GM23338 (cell line): Measurements from ENCODE around the gene SLC26A1. TPM values are rescaled to one million over a fixed set of nuclear protein-coding genes. Genes with fewer than 3 reads are reported as not detected.

Experiments used
- ATAC-seq: fragments of 200-7000 bp; cut with Tn5 transposase; 3 replicates; pipeline ENCODE4 v1.9.1; 2020
- DNase-seq: peaks from one replicate; pipeline ENCODE4 v3.0.0-alpha.2; 2015; ENCODE audit warnings: low spot score
- H2AFZ ChIP-seq: fragments of 200-600 bp; sonication (generic); 2 replicates; pipeline ENCODE4 v1.8.0; 2016; ENCODE audit warnings: antibody characterized with exemption, mild to moderate bottlenecking, moderate library complexity
- H3F3A ChIP-seq: fragments of 200-600 bp; sonication (generic); replicated peaks from 2 replicates; pipeline ENCODE4 v1.8.0; 2017; ENCODE audit warnings: antibody characterized with exemption, mixed run types, low read depth
- H3K27ac ChIP-seq: fragments of 200-600 bp; sonication (generic); 2 replicates; pipeline ENCODE4 v1.6.1; 2016; ENCODE audit warnings: low read depth
- H3K27me3 ChIP-seq: fragments of 200-600 bp; sonication (generic); 2 replicates; pipeline ENCODE4 v1.8.0; 2016; ENCODE audit warnings: mild to moderate bottlenecking, mixed run types, moderate library complexity; ENCODE audit not compliant: insufficient read depth
- H3K36me3 ChIP-seq: fragments of 200-600 bp; sonication (generic); 2 replicates; pipeline ENCODE4 v1.8.0; 2016; ENCODE audit warnings: mild to moderate bottlenecking; ENCODE audit not compliant: insufficient read depth
- H3K4me1 ChIP-seq: fragments of 200-600 bp; sonication (generic); 2 replicates; pipeline ENCODE4 v1.8.0; 2016; ENCODE audit warnings: mild to moderate bottlenecking, moderate library complexity; ENCODE audit not compliant: insufficient read depth
- H3K4me2 ChIP-seq: fragments of 200-600 bp; sonication (generic); 2 replicates; pipeline ENCODE4 v1.7.1; 2017; ENCODE audit warnings: mixed run types
- H3K4me3 ChIP-seq: fragments of 200-600 bp; sonication (generic); 2 replicates; pipeline ENCODE4 v1.6.1; 2016; ENCODE audit warnings: mixed run types
- H3K79me2 ChIP-seq: fragments of 200-600 bp; sonication (generic); replicated peaks from 2 replicates; pipeline ENCODE4 v1.8.0; 2017; ENCODE audit warnings: mild to moderate bottlenecking; ENCODE audit not compliant: insufficient read depth
- H3K9me2 ChIP-seq: fragments of 200-600 bp; sonication (generic); 2 replicates; pipeline ENCODE4 v1.8.0; 2017; ENCODE audit not compliant: insufficient read depth
- H4K20me1 ChIP-seq: fragments of 200-600 bp; sonication (generic); replicated peaks from 2 replicates; pipeline ENCODE4 v1.8.0; 2017; ENCODE audit warnings: mild to moderate bottlenecking; ENCODE audit not compliant: insufficient read depth
- H3K27ac Mint-ChIP-seq: 2 replicates; pipeline ENCODE4 v1.8.0; 2020; ENCODE audit warnings: inconsistent platforms, mild to moderate bottlenecking, moderate library complexity, mixed read lengths
- H3K27me3 Mint-ChIP-seq: 3 replicates; pipeline ENCODE4 v1.8.0; 2022; ENCODE audit warnings: low read depth, mild to moderate bottlenecking, moderate library complexity, mixed read lengths, inconsistent platforms; ENCODE audit not compliant: insufficient read depth, poor library complexity
- H3K36me3 Mint-ChIP-seq: 3 replicates; pipeline ENCODE4 v1.8.0; 2021; ENCODE audit warnings: low read depth, mild to moderate bottlenecking, inconsistent platforms, moderate library complexity, mixed read lengths
- H3K4me1 Mint-ChIP-seq: 3 replicates; pipeline ENCODE4 v1.8.0; 2020; ENCODE audit warnings: mild to moderate bottlenecking, inconsistent platforms, mixed read lengths
- H3K4me3 Mint-ChIP-seq: 3 replicates; pipeline ENCODE4 v1.8.0; 2021; ENCODE audit warnings: moderate library complexity, mild to moderate bottlenecking, inconsistent platforms, mixed read lengths
- H3K9me3 Mint-ChIP-seq: 3 replicates; pipeline ENCODE4 v1.8.0; 2020; ENCODE audit warnings: moderate library complexity, mild to moderate bottlenecking, inconsistent platforms, mixed read lengths
- CREB1 ChIP-seq: fragments of 250-450 bp; sonication (Bioruptor Pico); IDR thresholded peaks from 2 replicates; pipeline ENCODE4 v1.5.0; 2020; ENCODE audit warnings: low read depth, mild to moderate bottlenecking, moderate library complexity
- CTCF ChIP-seq, 2 experiments: fragments of 200-600 bp in 1 of 2; sonication (generic) in 1 of 2; conservative IDR thresholded peaks; 2 replicates each; pipeline versions ENCODE4 v1.5.1 to v1.6.1; 2016 to 2017; ENCODE audit warnings: antibody characterized with exemption in 2 of 2, low read depth in 2 of 2, mild to moderate bottlenecking in 2 of 2, moderate library complexity in 1 of 2
- ETS1 ChIP-seq: IDR thresholded peaks from 2 replicates; pipeline ENCODE4 v1.6.1; 2016; ENCODE audit warnings: antibody characterized with exemption
- EZH2 ChIP-seq: fragments of 200-600 bp; sonication (generic); IDR thresholded peaks from one replicate; pipeline ENCODE4 v1.8.0; 2017; ENCODE audit warnings: antibody characterized with exemption, mild to moderate bottlenecking, low read depth; ENCODE audit not compliant: unreplicated experiment
- EZH2phosphoT487 ChIP-seq: fragments of 200-600 bp; sonication (generic); IDR thresholded peaks from one replicate; pipeline ENCODE4 v1.8.1; 2018; ENCODE audit warnings: antibody characterized with exemption; ENCODE audit not compliant: unreplicated experiment
- JUNB ChIP-seq: IDR thresholded peaks from one replicate; pipeline ENCODE4 v1.6.1; 2016; ENCODE audit warnings: antibody characterized with exemption; ENCODE audit not compliant: unreplicated experiment
- NANOG ChIP-seq: IDR thresholded peaks from 2 replicates; pipeline ENCODE4 v1.6.1; 2016; ENCODE audit warnings: antibody characterized with exemption, borderline replicate concordance
- POLR2AphosphoS5 ChIP-seq: IDR thresholded peaks from 2 replicates; pipeline ENCODE4 v1.6.1; 2016; ENCODE audit warnings: antibody characterized with exemption, low read depth
- REST ChIP-seq: IDR thresholded peaks from one replicate; pipeline ENCODE4 v1.6.1; 2018; ENCODE audit warnings: antibody characterized with exemption; ENCODE audit not compliant: unreplicated experiment
- STAT1 ChIP-seq: IDR thresholded peaks from one replicate; pipeline ENCODE4 v1.6.1; 2016; ENCODE audit warnings: antibody characterized with exemption; ENCODE audit not compliant: unreplicated experiment
- ZNF114 ChIP-seq: fragments of 250-450 bp; sonication (Bioruptor Pico); IDR thresholded peaks from 2 replicates; pipeline ENCODE4 v1.5.0; 2020; ENCODE audit warnings: mild to moderate bottlenecking, moderate library complexity
- ZNF331 ChIP-seq: fragments of 250-450 bp; sonication (Bioruptor Pico); IDR thresholded peaks from 2 replicates; pipeline ENCODE4 v1.5.0; 2020; ENCODE audit warnings: low read depth, mild to moderate bottlenecking, moderate library complexity
- polyA plus RNA-seq: library from polyadenylated mRNA; unstranded; fragments of >200 nt; fragmentation: Nextera tagmentation; extraction: Ambion mirVana; gene quantifications from 2 replicates; pipeline ENCODE4 v1.2.1, GENCODE V29; 2016
- total RNA-seq: library from RNA; depleted of rRNA; stranded (reverse); fragments of >200 nt; shearing (Covaris generic); gene quantifications from 2 replicates; pipeline ENCODE4 v1.2.3, GENCODE V29; 2014
- TF ChIP-seq, protein P1 (sequence below): fragments of 250-450 bp; sonication (Bioruptor Pico); IDR thresholded peaks from 2 replicates; pipeline ENCODE4 v1.5.0; 2020; ENCODE audit warnings: mild to moderate bottlenecking, moderate library complexity

Gene SLC26A1
- total and polyA plus RNA-seq, 2 experiments from 2014 or later: 0.10 to 0.27 TPM

GRCh38 chr4:1000686-1001260 lies 7.6 kb upstream of the SLC26A1 start:
- TF ChIP-seq, protein P1, sequence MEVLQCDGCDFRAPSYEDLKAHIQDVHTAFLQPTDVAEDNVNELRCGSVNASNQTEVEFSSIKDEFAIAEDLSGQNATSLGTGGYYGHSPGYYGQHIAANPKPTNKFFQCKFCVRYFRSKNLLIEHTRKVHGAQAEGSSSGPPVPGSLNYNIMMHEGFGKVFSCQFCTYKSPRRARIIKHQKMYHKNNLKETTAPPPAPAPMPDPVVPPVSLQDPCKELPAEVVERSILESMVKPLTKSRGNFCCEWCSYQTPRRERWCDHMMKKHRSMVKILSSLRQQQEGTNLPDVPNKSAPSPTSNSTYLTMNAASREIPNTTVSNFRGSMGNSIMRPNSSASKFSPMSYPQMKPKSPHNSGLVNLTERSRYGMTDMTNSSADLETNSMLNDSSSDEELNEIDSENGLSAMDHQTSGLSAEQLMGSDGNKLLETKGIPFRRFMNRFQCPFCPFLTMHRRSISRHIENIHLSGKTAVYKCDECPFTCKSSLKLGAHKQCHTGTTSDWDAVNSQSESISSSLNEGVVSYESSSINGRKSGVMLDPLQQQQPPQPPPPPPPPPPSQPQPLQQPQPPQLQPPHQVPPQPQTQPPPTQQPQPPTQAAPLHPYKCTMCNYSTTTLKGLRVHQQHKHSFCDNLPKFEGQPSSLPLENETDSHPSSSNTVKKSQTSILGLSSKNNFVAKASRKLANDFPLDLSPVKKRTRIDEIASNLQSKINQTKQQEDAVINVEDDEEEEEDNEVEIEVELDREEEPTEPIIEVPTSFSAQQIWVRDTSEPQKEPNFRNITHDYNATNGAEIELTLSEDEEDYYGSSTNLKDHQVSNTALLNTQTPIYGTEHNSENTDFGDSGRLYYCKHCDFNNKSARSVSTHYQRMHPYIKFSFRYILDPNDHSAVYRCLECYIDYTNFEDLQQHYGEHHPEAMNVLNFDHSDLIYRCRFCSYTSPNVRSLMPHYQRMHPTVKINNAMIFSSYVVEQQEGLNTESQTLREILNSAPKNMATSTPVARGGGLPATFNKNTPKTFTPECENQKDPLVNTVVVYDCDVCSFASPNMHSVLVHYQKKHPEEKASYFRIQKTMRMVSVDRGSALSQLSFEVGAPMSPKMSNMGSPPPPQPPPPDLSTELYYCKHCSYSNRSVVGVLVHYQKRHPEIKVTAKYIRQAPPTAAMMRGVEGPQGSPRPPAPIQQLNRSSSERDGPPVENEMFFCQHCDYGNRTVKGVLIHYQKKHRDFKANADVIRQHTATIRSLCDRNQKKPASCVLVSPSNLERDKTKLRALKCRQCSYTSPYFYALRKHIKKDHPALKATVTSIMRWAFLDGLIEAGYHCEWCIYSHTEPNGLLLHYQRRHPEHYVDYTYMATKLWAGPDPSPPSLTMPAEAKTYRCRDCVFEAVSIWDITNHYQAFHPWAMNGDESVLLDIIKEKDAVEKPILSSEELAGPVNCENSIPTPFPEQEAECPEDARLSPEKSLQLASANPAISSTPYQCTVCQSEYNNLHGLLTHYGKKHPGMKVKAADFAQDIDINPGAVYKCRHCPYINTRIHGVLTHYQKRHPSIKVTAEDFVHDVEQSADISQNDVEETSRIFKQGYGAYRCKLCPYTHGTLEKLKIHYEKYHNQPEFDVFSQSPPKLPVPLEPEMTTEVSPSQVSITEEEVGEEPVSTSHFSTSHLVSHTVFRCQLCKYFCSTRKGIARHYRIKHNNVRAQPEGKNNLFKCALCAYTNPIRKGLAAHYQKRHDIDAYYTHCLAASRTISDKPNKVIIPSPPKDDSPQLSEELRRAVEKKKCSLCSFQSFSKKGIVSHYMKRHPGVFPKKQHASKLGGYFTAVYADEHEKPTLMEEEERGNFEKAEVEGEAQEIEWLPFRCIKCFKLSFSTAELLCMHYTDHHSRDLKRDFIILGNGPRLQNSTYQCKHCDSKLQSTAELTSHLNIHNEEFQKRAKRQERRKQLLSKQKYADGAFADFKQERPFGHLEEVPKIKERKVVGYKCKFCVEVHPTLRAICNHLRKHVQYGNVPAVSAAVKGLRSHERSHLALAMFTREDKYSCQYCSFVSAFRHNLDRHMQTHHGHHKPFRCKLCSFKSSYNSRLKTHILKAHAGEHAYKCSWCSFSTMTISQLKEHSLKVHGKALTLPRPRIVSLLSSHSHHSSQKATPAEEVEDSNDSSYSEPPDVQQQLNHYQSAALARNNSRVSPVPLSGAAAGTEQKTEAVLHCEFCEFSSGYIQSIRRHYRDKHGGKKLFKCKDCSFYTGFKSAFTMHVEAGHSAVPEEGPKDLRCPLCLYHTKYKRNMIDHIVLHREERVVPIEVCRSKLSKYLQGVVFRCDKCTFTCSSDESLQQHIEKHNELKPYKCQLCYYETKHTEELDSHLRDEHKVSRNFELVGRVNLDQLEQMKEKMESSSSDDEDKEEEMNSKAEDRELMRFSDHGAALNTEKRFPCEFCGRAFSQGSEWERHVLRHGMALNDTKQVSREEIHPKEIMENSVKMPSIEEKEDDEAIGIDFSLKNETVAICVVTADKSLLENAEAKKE (CRISPR knock-in tag): no peak
- TF ChIP-seq CTCF (conservative IDR thresholded peaks at IDR 0.05; ENCODE audit: low read depth in 2 of 2) (no peak), POLR2AphosphoS5 (no peak), STAT1 (no peak), EZH2 (no peak), REST (no peak), CREB1 (no peak), ZNF114 (CRISPR knock-in tag) (no peak), NANOG (no peak), JUNB (no peak), EZH2phosphoT487 (no peak), ZNF331 (CRISPR knock-in tag) (no peak), ETS1 (no peak)
- no peak for DNase-seq
- Histone ChIP-seq H3K27ac (no peak overlapping the region), H3K4me2 (no peak overlapping the region), H3K4me1 (no peaks in the 10 kb centered on the region; the same call in 1 of the 2 replicates), H3K27me3 (peaks cover 96% of the 10 kb centered on the region), H3F3A (no peaks in the 10 kb centered on the region), H2AFZ (no peak overlapping the region), H3K36me3 (no peaks in the 10 kb centered on the region), H4K20me1 (no peaks in the 10 kb centered on the region; the same call in 1 of the 2 replicates), H3K79me2 (no peaks in the 10 kb centered on the region), H3K4me3 (no peak overlapping the region), H3K9me2 (no peaks in the 10 kb centered on the region)
- no peak overlapping the region for H3K27ac Mint-ChIP-seq
- no peaks in the 10 kb centered on the region for H3K36me3 Mint-ChIP-seq
- H3K4me3 Mint-ChIP-seq: no peak overlapping the region
- H3K4me1 Mint-ChIP-seq: peaks cover 4% of the 10 kb centered on the region; the same call in 2 of the 3 replicates
- H3K27me3 Mint-ChIP-seq: peaks cover 73% of the 10 kb centered on the region
- peaks cover 2% of the 10 kb centered on the region; the same call in 2 of the 3 replicates for H3K9me3 Mint-ChIP-seq
- ATAC-seq: no peak
